Mucosa of descending colon (tissue), 3 donors: ENCODE measurements around the gene MYOM3. TPM values are rescaled to one million over a fixed set of nuclear protein-coding genes. Genes with fewer than 3 reads are reported as not detected.

ENCODE experiments used
- ATAC-seq: fragments of 200-7000 bp; cut with Tn5 transposase; one replicate; pipeline ENCODE4 v1.9.1; 2020; ENCODE audit warnings: mild to moderate bottlenecking, moderate library complexity
- DNase-seq, 3 donors: peaks; one replicate each; pipeline ENCODE4 v3.0.0-alpha.2; 2020
- H3K36me3 ChIP-seq: fragments of 200-600 bp; one replicate; pipeline ENCODE4 v1.8.0; 2021; ENCODE audit warnings: low read depth, mild to moderate bottlenecking
- H3K4me1 ChIP-seq: fragments of 200-600 bp; one replicate; pipeline ENCODE4 v1.8.0; 2021; ENCODE audit warnings: low read depth, mild to moderate bottlenecking
- H3K4me3 ChIP-seq: fragments of 200-600 bp; one replicate; pipeline ENCODE4 v1.8.0; 2021; ENCODE audit warnings: mild to moderate bottlenecking
- H3K9me3 ChIP-seq: fragments of 200-600 bp; one replicate; pipeline ENCODE4 v1.8.0; 2021; ENCODE audit warnings: mild to moderate bottlenecking
- CTCF ChIP-seq: fragments of 200-600 bp; IDR thresholded peaks from one replicate; pipeline ENCODE4 v1.8.0; 2022; ENCODE audit warnings: antibody characterized with exemption, mild to moderate bottlenecking
- intact Hi-C, 2 donors: fragments of 100-400 bp; cut with DNase I in 1 of 2; cut with micrococcal nuclease in 1 of 2; formaldehyde crosslinking; loops; one replicate each; pipeline versions ENCODE4 v1.11.0 to v1.11.1; 2022; cut with DNase I, micrococcal nuclease
- total RNA-seq, 3 donors: library from RNA; stranded (reverse); fragmentation: NEBNext Ultra II Directional in 2 of 3; extraction: Animal tissue kit (Norgen Biotek cat#: 25700) in 2 of 3; gene quantifications; one replicate each; pipeline versions ENCODE4 v1.2.1 to v1.2.4, GENCODE V29; 2021 to 2023
- donor health status: DM: no; HTN: no; CAD: no; lungs with moderate emphysema.
- donor health status: DM: no; HTN: no; CAD: no.
- donor health status: DM: no; HTN: yes; CAD: no.

Gene MYOM3
- total RNA-seq, 3 donors from 2014 or later = 2.6 to 3.4 (median 2.7) TPM

GRCh38 chr1:24121406-24121805, 9.5 kb upstream of the MYOM3 start:
- no peak overlapping the region for H3K4me3 ChIP-seq
- DNase-seq (peak in 1 of 3 donors; percentile 23), ATAC-seq (no peak)
- no peak for TF ChIP-seq CTCF
- intact Hi-C loops = no loop called here
- H3K4me1 ChIP-seq = peaks cover 36% of the 10 kb centered on the region
- no peaks in the 10 kb centered on the region for H3K36me3 ChIP-seq
- no peaks in the 10 kb centered on the region for H3K9me3 ChIP-seq

- H3K4me1 ChIP-seq = peaks cover 36% of the 10 kb centered on the region
- no peak for DNase-seq
Measured at GRCh38 chr1:24120965-24121364, 9.0 kb upstream of the MYOM3 start.

GRCh38 chr1:24119859-24120756, 8.2 kb upstream of the MYOM3 start:
- H3K4me3 ChIP-seq = no peak overlapping the region
- no peak for TF ChIP-seq CTCF
- no peaks in the 10 kb centered on the region for H3K9me3 ChIP-seq
- no peaks in the 10 kb centered on the region for H3K36me3 ChIP-seq
- peaks cover 36% of the 10 kb centered on the region for H3K4me1 ChIP-seq
- intact Hi-C loops = no loop called here
- peak; percentile 67 to 80 (median 75) for DNase-seq
- ATAC-seq = peak; percentile 72

More at GRCh38 chr1:24120965-24121364, 9.0 kb upstream of the MYOM3 start:
- Histone ChIP-seq H3K9me3 (no peaks in the 10 kb centered on the region), H3K4me3 (no peak overlapping the region), H3K36me3 (no peaks in the 10 kb centered on the region)
- no peak for ATAC-seq
- intact Hi-C loops = no loop called here
- no peak for TF ChIP-seq CTCF

- peaks cover 36% of the 10 kb centered on the region for H3K4me1 ChIP-seq
- intact Hi-C loops = no loop called here
- TF ChIP-seq CTCF = no peak
Measured at GRCh38 chr1:24119489-24119858, 7.5 kb upstream of the MYOM3 start.

GRCh38 chr1:24118410-24119242, 6.7 kb upstream of the MYOM3 start:
- intact Hi-C loops = no loop called here
- peak; percentile 70 to 84 (median 77) for DNase-seq
- peaks cover 36% of the 10 kb centered on the region for H3K4me1 ChIP-seq

More at GRCh38 chr1:24119489-24119858, 7.5 kb upstream of the MYOM3 start:
- DNase-seq = peak in 1 of 3 donors; percentile 27
- H3K9me3 ChIP-seq = no peaks in the 10 kb centered on the region
- no peak overlapping the region for H3K4me3 ChIP-seq
- ATAC-seq = no peak
- H3K36me3 ChIP-seq = no peaks in the 10 kb centered on the region

More at GRCh38 chr1:24118410-24119242, 6.7 kb upstream of the MYOM3 start:
- no peaks in the 10 kb centered on the region for H3K9me3 ChIP-seq
- TF ChIP-seq CTCF = no peak
- H3K4me3 ChIP-seq = no peak overlapping the region
- no peaks in the 10 kb centered on the region for H3K36me3 ChIP-seq
- peak; percentile 74 for ATAC-seq
